AG04450 (cell line): Measurements from ENCODE around the gene CSDE1. TPM values are rescaled to one million over a fixed set of nuclear protein-coding genes. Genes with fewer than 3 reads are reported as not detected.

Experiments used
- CTCF ChIA-PET: fragments of 300-600, 350-600 bp; formaldehyde crosslinking; extraction: SDS; loops from one replicate; lab custom pipeline; 2022; ENCODE audit warnings: antibody characterized with exemption, inconsistent platforms; lab: Charles Lee
- POLR2A ChIA-PET: fragments of 350-600 bp; formaldehyde crosslinking; extraction: SDS; loops from one replicate; lab custom pipeline; 2021; ENCODE audit warnings: antibody characterized with exemption, inconsistent platforms; lab: Yijun Ruan, JAX
- DNase-seq: peaks from one replicate; pipeline ENCODE4 v3.0.0-alpha.2; 2011; ENCODE audit warnings: low read depth, low spot score
- H3K27ac ChIP-seq: one replicate; pipeline ENCODE4 v1.5.1; 2012; ENCODE audit warnings: low read depth, low read length, control low read depth
- H3K27me3 ChIP-seq: one replicate; pipeline ENCODE4 v1.6.0; 2012; ENCODE audit warnings: low read length; ENCODE audit not compliant: control insufficient read depth, insufficient read depth
- H3K4me3 ChIP-seq: 2 replicates; pipeline ENCODE4 v1.5.1; 2011; ENCODE audit warnings: mild to moderate bottlenecking, low read depth, low read length, control low read depth
- H3K9me3 ChIP-seq: 2 replicates; pipeline ENCODE4 v1.5.1; 2012; ENCODE audit warnings: low read length; ENCODE audit not compliant: control insufficient read depth, insufficient read depth
- polyA plus RNA-seq: library from polyadenylated mRNA; depleted of rRNA; stranded (reverse); fragments of >200 nt; gene quantifications from 2 replicates; pipeline ENCODE4 v1.2.3, GENCODE V29; 2011
- TF ChIP-seq, protein P1 (sequence below): IDR thresholded peaks from 2 replicates; pipeline ENCODE4 v1.5.1; 2011; ENCODE audit warnings: low read depth, low read length, control low read depth, inconsistent platforms

Gene CSDE1
- polyA plus RNA-seq, 1 experiment = 438 TPM

DNA sequence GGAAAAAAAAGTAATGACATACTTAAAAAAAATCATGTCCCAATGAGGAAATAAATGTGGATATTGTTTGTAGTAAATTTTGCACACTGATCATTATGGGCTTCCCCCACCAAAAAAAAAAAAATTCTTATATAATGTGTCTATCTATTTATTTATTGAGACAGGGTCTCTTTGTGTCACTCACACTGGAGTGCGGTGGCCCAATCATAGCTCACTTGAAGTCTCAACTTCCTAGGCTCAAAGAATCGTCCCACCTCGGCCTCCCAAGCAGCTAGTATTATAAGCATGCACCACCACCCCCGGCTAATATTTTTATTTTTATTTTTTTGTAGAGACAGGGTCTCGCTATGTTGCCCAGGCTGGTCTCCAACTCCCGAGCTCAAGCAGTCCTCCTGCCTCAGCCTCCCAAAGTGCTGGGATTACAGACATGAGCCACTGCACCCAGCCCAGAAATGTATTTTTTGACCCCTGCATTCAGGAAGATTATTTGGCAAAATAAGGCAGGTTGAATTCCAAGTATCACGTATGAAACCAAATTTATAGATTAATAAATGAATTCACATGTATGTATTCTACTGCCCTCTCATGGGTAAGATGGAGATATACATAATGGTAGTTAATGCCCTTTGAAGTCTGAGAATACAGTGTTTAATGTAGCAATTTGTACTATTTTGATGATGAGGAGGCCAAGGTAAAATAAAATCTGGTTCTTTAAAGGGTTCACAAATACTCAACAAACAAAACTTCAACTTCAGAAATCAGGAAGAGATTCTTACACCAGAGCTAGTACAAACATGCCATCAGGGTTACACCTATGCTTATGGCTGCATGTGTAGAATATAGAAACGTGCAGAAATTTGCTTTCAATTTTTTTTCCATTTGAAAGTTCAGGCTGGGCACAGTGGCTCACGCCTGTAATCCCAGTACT lies 86.5 kb downstream of the CSDE1 start:
- no peak overlapping the region for H3K4me3 ChIP-seq
- H3K9me3 ChIP-seq = no peaks in the 10 kb centered on the region
- H3K27me3 ChIP-seq = peaks cover 5% of the 10 kb centered on the region
- POLR2A ChIA-PET = no interaction called here
- CTCF ChIA-PET = interaction anchor here (0.7 to 5.4 kb wide), 5 partner anchors 10 to 693 kb away, joined by 3 to 25 read pairs (median 3); no protein-coding TSS in a partner anchor
- TF ChIP-seq, protein P1, sequence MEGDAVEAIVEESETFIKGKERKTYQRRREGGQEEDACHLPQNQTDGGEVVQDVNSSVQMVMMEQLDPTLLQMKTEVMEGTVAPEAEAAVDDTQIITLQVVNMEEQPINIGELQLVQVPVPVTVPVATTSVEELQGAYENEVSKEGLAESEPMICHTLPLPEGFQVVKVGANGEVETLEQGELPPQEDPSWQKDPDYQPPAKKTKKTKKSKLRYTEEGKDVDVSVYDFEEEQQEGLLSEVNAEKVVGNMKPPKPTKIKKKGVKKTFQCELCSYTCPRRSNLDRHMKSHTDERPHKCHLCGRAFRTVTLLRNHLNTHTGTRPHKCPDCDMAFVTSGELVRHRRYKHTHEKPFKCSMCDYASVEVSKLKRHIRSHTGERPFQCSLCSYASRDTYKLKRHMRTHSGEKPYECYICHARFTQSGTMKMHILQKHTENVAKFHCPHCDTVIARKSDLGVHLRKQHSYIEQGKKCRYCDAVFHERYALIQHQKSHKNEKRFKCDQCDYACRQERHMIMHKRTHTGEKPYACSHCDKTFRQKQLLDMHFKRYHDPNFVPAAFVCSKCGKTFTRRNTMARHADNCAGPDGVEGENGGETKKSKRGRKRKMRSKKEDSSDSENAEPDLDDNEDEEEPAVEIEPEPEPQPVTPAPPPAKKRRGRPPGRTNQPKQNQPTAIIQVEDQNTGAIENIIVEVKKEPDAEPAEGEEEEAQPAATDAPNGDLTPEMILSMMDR = peak; percentile 46
- H3K27ac ChIP-seq = no peak overlapping the region
- no peak for DNase-seq

DNA sequence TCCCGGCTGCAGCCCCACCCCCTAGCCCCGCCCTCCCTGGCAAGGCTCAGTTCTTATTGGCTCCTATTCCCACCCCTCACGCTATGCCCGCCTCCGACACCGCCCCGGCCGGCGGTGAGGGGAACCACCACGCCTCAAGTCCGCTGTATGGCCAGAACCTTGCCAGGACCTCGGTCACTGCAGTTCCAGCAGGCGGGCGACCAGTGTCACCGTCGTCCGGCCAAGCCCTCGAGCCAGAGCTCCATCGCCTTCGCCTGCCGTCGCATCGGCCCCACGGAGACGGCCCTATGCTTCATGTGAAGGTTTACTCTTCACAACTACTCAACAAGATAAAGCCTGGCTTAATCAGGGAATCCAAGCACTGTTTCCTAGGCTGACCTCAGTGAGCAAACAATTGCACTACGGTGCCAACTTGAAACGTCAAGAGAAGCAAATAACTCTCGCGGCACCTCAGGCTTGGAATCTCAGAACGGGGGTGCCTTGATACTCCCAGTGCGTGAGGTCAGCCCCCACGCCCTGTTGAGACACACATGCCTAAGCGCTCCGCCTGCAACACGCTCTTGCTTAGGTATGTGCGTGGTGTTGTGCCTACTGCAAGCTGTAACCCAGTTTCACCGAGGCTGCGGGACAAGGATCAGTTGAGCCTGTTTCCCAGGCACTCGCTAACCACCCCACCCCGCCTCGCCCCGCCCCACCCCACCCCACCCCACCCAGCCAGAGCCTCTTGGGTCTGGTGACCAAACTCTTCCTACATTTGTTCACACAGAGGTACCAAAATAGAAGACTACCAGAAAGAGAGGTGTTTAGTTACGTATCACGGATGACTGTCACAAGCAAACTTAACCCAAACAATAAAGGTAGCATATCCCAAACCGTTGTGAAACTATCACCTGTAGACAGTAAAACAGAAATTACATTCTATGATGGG lies 87.4 kb downstream of the CSDE1 start:
- TF ChIP-seq, protein P1 = no peak; the same call in 1 of the 2 replicates
- H3K27me3 ChIP-seq = peaks cover 2% of the 10 kb centered on the region
- H3K9me3 ChIP-seq = no peaks in the 10 kb centered on the region
- peak overlapping the region; percentile 81 for H3K4me3 ChIP-seq
- ChIA-PET CTCF (interaction anchor here (0.7 to 5.4 kb wide), 4 partner anchors 10 to 323 kb away, joined by 3 to 25 read pairs (median 3); no protein-coding TSS in a partner anchor), POLR2A (interaction anchor here (1.0 kb wide), 1 partner anchor 159 kb away, joined by 3 read pairs; the partner anchor contains the start of gene TRIM33)
- H3K27ac ChIP-seq = peak overlapping the region; percentile 39
- peak; percentile 45 for DNase-seq

DNA sequence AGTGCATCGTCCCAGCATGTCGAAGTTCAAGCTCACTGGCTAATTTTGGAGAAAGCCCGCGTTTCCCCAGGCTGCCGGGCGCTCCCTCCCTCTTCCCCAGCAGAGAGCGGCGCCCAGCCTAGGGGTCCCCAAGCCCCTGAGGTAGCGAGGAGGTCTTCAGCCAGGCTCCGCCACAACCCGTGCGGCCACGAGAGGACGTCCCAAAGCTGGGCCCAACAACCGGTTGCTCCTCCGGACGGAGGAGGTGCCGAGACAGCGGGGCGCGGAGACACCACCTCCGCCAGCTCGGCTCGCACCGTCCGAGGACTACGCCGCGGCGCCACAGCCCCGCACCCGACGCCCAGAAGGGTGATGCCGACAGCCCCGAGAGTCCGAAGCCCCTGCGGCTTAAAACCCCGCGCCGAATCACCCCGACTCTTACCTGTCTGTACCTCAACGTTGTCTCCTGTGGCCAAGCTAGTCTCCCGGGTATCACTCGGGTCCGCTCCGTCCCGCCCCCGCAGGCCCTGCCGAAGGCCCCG lies 88.2 kb downstream of the CSDE1 start, which contains the start of gene DENND2C:
Gene DENND2C, minus strand, starts transcription at position 488 of the 521 bp plus-strand sequence. CDS start 44,065 bp downstream, outside the sequence.
- peak within 1 kb of the TSS; percentile 81 for H3K4me3 ChIP-seq
- no peak for DNase-seq
- ChIA-PET CTCF (interaction anchor here (0.7 to 5.4 kb wide), 3 partner anchors 10 to 323 kb away, joined by 3 to 25 read pairs (median 3); no protein-coding TSS in a partner anchor), POLR2A (interaction anchor here (1.0 kb wide), 1 partner anchor 158 kb away, joined by 3 read pairs; the partner anchor contains the start of gene TRIM33)
- peak within 1 kb of the TSS; percentile 39 for H3K27ac ChIP-seq
- H3K9me3 ChIP-seq = no peaks in the 10 kb centered on the region
- TF ChIP-seq, protein P1 = no peak
- no peaks in the 10 kb centered on the region for H3K27me3 ChIP-seq

DNA sequence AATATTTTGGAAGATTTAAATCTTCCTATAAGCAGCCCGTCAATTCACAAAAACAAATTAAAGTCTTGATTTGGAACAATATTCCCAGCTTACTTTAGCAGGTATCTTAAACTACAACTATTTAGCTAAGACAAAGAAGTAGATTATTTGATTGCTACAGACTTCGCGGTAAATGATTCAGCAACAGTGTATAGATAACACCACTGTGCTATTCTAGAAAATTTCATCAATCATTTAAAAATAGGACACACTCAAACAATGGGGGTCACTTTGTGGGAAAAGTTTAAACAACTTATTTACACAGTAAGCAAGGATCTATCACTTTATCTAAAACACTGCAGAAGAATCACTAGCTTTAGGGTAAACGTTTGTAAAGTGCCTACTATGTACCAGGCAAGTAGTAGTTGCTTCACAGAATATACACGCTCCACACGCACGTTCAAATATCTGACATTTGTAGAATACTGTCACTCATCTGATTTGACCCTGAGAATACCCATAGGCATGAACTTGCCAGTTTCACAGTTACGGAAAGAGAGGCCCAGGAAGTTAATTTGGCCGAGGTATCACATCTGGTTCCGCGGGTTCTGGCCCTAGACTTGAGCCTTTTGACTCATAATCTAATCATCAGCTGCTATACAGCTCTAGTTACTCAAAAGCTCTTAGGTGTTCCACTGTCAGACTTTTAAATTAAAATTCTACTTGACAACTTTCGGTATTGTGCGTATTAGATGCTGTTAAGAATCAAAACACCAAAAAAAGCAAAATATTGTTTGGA lies 88.8 kb downstream of the CSDE1 start:
- Histone ChIP-seq H3K4me3 (peak overlapping the region; percentile 81), H3K27me3 (no peaks in the 10 kb centered on the region), H3K9me3 (no peaks in the 10 kb centered on the region), H3K27ac (no peak overlapping the region)
- CTCF ChIA-PET = interaction anchor here (0.6 to 5.4 kb wide), 4 partner anchors 9 to 322 kb away, joined by 3 to 25 read pairs (median 3); no protein-coding TSS in a partner anchor
- DNase-seq = no peak
- TF ChIP-seq, protein P1 = no peak
- POLR2A ChIA-PET = interaction anchor here (1.0 kb wide), 1 partner anchor 157 kb away, joined by 3 read pairs; the partner anchor contains the start of gene TRIM33
